Keratinocyte (primary cell): Measurements from ENCODE around the gene DDX5. TPM values are rescaled to one million over a fixed set of nuclear protein-coding genes. Genes with fewer than 3 reads are reported as not detected.

Experiments
- DNase-seq: peaks from one replicate; pipeline ENCODE4 v3.0.0-alpha.2; 2011; ENCODE audit warnings: low read depth, missing footprints, low spot score
- FAIRE-seq: peaks from 2 replicates; lab custom pipeline; 2011; peaks lifted over from hg19 to GRCh38; lab: Jason Lieb, UNC
- H2AFZ ChIP-seq: 2 replicates; pipeline ENCODE4 v1.6.0; 2012; ENCODE audit warnings: low read length, control low read depth, inconsistent platforms; ENCODE audit not compliant: control insufficient read depth
- H3K27ac ChIP-seq: 2 replicates; pipeline ENCODE4 v1.5.1; 2011; ENCODE audit warnings: low read length; ENCODE audit not compliant: control insufficient read depth, insufficient read depth
- H3K27me3 ChIP-seq: 3 replicates; pipeline ENCODE4 v1.6.0; 2011; ENCODE audit warnings: low read length; ENCODE audit not compliant: control insufficient read depth, insufficient read depth; ENCODE audit errors: extremely low read depth
- H3K36me3 ChIP-seq, 2 experiments: 2 replicates in 1 of 2; 3 replicates in 1 of 2; pipeline ENCODE4 v1.5.1; 2011; ENCODE audit warnings: low read length in 2 of 2, mild to moderate bottlenecking in 1 of 2; ENCODE audit not compliant: control insufficient read depth in 2 of 2, insufficient read depth in 2 of 2; ENCODE audit errors: extremely low read depth in 1 of 2
- H3K4me1 ChIP-seq: 3 replicates; pipeline ENCODE4 v1.5.1; 2011; ENCODE audit warnings: low read length; ENCODE audit not compliant: control insufficient read depth, insufficient read depth; ENCODE audit errors: extremely low read depth
- H3K4me2 ChIP-seq: 3 replicates; pipeline ENCODE4 v1.6.0; 2011; ENCODE audit warnings: low read depth, low read length; ENCODE audit not compliant: control insufficient read depth, insufficient read depth; ENCODE audit errors: extremely low read depth
- H3K4me3 ChIP-seq, 3 experiments: fragments of 200-600 bp in 1 of 3; sonication (generic) in 1 of 3; 2 replicates in 2 of 3; 3 replicates in 1 of 3; pipeline ENCODE4 v1.5.1; 2011 to 2016; ENCODE audit warnings: low read length in 3 of 3, mild to moderate bottlenecking in 3 of 3, control low read depth in 2 of 3, inconsistent platforms in 1 of 3, low read depth in 1 of 3, mixed read lengths in 1 of 3, mixed run types in 1 of 3, moderate library complexity in 1 of 3; ENCODE audit not compliant: control insufficient read depth in 2 of 3, insufficient read depth in 2 of 3; ENCODE audit errors: extremely low read depth in 1 of 3
- H3K79me2 ChIP-seq: 2 replicates; pipeline ENCODE4 v1.6.0; 2012; ENCODE audit warnings: low read length; ENCODE audit not compliant: control insufficient read depth, insufficient read depth
- H3K9ac ChIP-seq: 3 replicates; pipeline ENCODE4 v1.6.0; 2011; ENCODE audit warnings: low read length; ENCODE audit not compliant: control insufficient read depth, insufficient read depth; ENCODE audit errors: extremely low read depth
- H3K9me1 ChIP-seq: 3 replicates; pipeline ENCODE4 v1.6.0; 2011; ENCODE audit warnings: low read length; ENCODE audit not compliant: control insufficient read depth, insufficient read depth; ENCODE audit errors: extremely low read depth
- H3K9me3 ChIP-seq: 2 replicates; pipeline ENCODE4 v1.5.1; 2012; ENCODE audit warnings: low read depth, low read length; ENCODE audit not compliant: control insufficient read depth
- H4K20me1 ChIP-seq: 3 replicates; pipeline ENCODE4 v1.6.0; 2011; ENCODE audit warnings: low read length; ENCODE audit not compliant: control insufficient read depth, insufficient read depth; ENCODE audit errors: extremely low read depth
- EZH2 ChIP-seq: IDR thresholded peaks from one replicate; pipeline ENCODE4 v1.6.1; 2012; ENCODE audit warnings: inconsistent platforms, mild to moderate bottlenecking, low read length, moderate library complexity
- dilution Hi-C: fragments of 300-500 bp; cut with MboI; formaldehyde crosslinking; loops from one replicate; pipeline ENCODE4 v1.7.0; 2020; ENCODE audit warnings: low sequenced_read_pairs; ENCODE audit not compliant: extremely low pct_ligation_motif_present
- polyA plus RNA-seq, 5 experiments: library from polyadenylated mRNA; depleted of rRNA in 3 of 5; stranded (reverse) in 3 of 5; stranded (forward) in 1 of 5; unstranded in 1 of 5; fragments of >200 nt; gene quantifications; 1 replicate in 1 of 5; 2 replicates in 3 of 5; 3 replicates in 1 of 5; pipeline versions ENCODE4 v1.2.1 to v1.2.3, GENCODE V29; 2011 to 2012; ENCODE audit warnings: missing spikeins in 2 of 5, low read depth in 1 of 5, low replicate concordance in 1 of 5
- TF ChIP-seq, protein P1 (sequence below), 3 experiments: IDR thresholded peaks in 1 of 3; conservative IDR thresholded peaks in 1 of 3; optimal IDR thresholded peaks in 1 of 3; 2 replicates in 2 of 3; 3 replicates in 1 of 3; pipeline versions ENCODE3 to v1.5.1; 2011; ENCODE audit warnings: low read length in 3 of 3, mild to moderate bottlenecking in 3 of 3, moderate library complexity in 2 of 3, control low read depth in 1 of 3, inconsistent platforms in 1 of 3; ENCODE audit not compliant: insufficient read depth in 2 of 3; ENCODE audit errors: extremely low read depth in 1 of 3

DDX5 gene
- polyA plus RNA-seq, 1 donor (not counting 4 experiments of a cell fraction or from before 2014, with no cell fraction given), result 793 TPM

DNA sequence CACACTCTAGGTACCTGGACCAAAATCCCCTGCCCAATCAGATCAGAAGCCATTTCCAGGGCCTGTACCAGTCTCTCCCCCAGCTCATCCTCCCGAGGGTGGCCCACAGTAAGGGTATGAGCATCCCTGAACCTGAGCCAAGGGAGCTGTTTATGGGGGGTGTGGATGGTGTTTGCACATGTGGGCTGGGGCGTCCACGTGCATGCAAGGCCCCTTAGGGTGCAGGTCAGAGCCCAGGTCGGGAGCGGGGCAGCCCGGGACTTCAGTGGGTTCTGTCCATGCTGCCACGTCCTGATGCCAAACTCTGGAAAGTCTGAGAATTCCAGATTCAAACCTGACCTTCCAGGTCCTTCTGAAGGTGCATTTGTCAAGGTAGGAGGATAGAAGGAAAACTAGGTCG lies 47.3 kb downstream of the DDX5 start:
- TF ChIP-seq, protein P1, sequence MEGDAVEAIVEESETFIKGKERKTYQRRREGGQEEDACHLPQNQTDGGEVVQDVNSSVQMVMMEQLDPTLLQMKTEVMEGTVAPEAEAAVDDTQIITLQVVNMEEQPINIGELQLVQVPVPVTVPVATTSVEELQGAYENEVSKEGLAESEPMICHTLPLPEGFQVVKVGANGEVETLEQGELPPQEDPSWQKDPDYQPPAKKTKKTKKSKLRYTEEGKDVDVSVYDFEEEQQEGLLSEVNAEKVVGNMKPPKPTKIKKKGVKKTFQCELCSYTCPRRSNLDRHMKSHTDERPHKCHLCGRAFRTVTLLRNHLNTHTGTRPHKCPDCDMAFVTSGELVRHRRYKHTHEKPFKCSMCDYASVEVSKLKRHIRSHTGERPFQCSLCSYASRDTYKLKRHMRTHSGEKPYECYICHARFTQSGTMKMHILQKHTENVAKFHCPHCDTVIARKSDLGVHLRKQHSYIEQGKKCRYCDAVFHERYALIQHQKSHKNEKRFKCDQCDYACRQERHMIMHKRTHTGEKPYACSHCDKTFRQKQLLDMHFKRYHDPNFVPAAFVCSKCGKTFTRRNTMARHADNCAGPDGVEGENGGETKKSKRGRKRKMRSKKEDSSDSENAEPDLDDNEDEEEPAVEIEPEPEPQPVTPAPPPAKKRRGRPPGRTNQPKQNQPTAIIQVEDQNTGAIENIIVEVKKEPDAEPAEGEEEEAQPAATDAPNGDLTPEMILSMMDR (optimal IDR thresholded peaks at IDR 0.05 in 1 of 3, IDR thresholded peaks at IDR 0.05 in 1 of 3, conservative IDR thresholded peaks at IDR 0.05 in 1 of 3; ENCODE audit: extremely low read depth in 1 of 3, insufficient read depth in 2 of 3, low read length in 3 of 3), result no peak
- FAIRE-seq, result no peak
- dilution Hi-C loops, result no loop called here
- H3K79me2 ChIP-seq, result no peaks in the 10 kb centered on the region
- no peak overlapping the region for H2AFZ ChIP-seq
- no peaks in the 10 kb centered on the region for H3K9me1 ChIP-seq
- no peak overlapping the region for H3K9ac ChIP-seq
- H3K4me2 ChIP-seq, result no peak overlapping the region
- H3K9me3 ChIP-seq, result no peaks in the 10 kb centered on the region
- H4K20me1 ChIP-seq, result no peaks in the 10 kb centered on the region
- no peak for DNase-seq
- no peaks in the 10 kb centered on the region for H3K36me3 ChIP-seq
- H3K27me3 ChIP-seq, result no peaks in the 10 kb centered on the region
- H3K4me3 ChIP-seq, result no peak overlapping the region
- no peak overlapping the region for H3K27ac ChIP-seq
- no peaks in the 10 kb centered on the region for H3K4me1 ChIP-seq

- H4K20me1 ChIP-seq, result no peaks in the 10 kb centered on the region
- H3K27me3 ChIP-seq, result no peaks in the 10 kb centered on the region
- no peak overlapping the region for H3K4me3 ChIP-seq
- dilution Hi-C loops, result no loop called here
- H3K9me1 ChIP-seq, result no peaks in the 10 kb centered on the region
- H2AFZ ChIP-seq, result no peak overlapping the region
- no peak for DNase-seq
- FAIRE-seq, result no peak
- no peak overlapping the region for H3K4me2 ChIP-seq
- H3K4me1 ChIP-seq, result no peaks in the 10 kb centered on the region
- H3K36me3 ChIP-seq, result no peaks in the 10 kb centered on the region
- H3K27ac ChIP-seq, result no peak overlapping the region
- TF ChIP-seq, protein P1 (optimal IDR thresholded peaks at IDR 0.05 in 1 of 3, IDR thresholded peaks at IDR 0.05 in 1 of 3, conservative IDR thresholded peaks at IDR 0.05 in 1 of 3; ENCODE audit: extremely low read depth in 1 of 3, insufficient read depth in 2 of 3, low read length in 3 of 3), result no peak
- no peak for TF ChIP-seq EZH2
- no peaks in the 10 kb centered on the region for H3K79me2 ChIP-seq
- H3K9ac ChIP-seq, result no peak overlapping the region
- no peaks in the 10 kb centered on the region for H3K9me3 ChIP-seq
Measured at GRCh38 chr17:64457156-64457555, 48.9 kb downstream of the DDX5 start.
